GM12878 (cell line): ENCODE results near the gene DDX54. TPM values are rescaled to one million over a fixed set of nuclear protein-coding genes. Genes with fewer than 3 reads are reported as not detected.

Experiments
- ATAC-seq: fragments of 200-7000 bp; cut with Tn5 transposase; 3 replicates; pipeline ENCODE4 v1.9.1; 2020; ENCODE audit warnings: mild to moderate bottlenecking, moderate library complexity
- BruUV-seq: library from RNA; stranded (reverse); fragments of 400-500 nt; replicated peaks from 2 replicates; lab custom pipeline; 2021; lab: Mats Ljungman, UMichigan
- CTCF ChIA-PET: fragments of 300-600 bp; sonication (Branson Sonifier 250); formaldehyde crosslinking; extraction: SDS; loops from one replicate; lab custom pipeline; 2021; ENCODE audit warnings: inconsistent platforms; lab: Yijun Ruan, JAX
- POLR2A ChIA-PET: fragments of 350-600 bp; formaldehyde crosslinking; extraction: SDS; loops from one replicate; lab custom pipeline; 2021; ENCODE audit warnings: inconsistent platforms; lab: Charles Lee
- RAD21 ChIA-PET: fragments of 300-600 bp; sonication (Branson Sonifier 250); formaldehyde crosslinking; loops from one replicate; lab custom pipeline; 2023; ENCODE audit warnings: antibody characterized with exemption; ENCODE audit not compliant: unreplicated experiment; lab: Charles Lee
- SMC1A ChIA-PET: fragments of 300-600 bp; sonication (Branson Sonifier 250); formaldehyde crosslinking; loops from one replicate; lab custom pipeline; 2023; ENCODE audit not compliant: unreplicated experiment, uncharacterized antibody; lab: Charles Lee
- DNase-seq: peaks from one replicate; pipeline ENCODE4 v3.0.0-alpha.2; 2011; ENCODE audit warnings: low read depth, low spot score
- FAIRE-seq: peaks from 3 replicates; lab custom pipeline; 2011; peaks lifted over from hg19 to GRCh38; lab: Jason Lieb, UNC
- H2AFZ ChIP-seq: 2 replicates; pipeline ENCODE4 v1.6.0; 2011; ENCODE audit warnings: low read depth, low read length, control low read depth; ENCODE audit not compliant: control insufficient read depth
- H3K27ac ChIP-seq: 2 replicates; pipeline ENCODE4 v1.5.1; 2011; ENCODE audit warnings: control low read depth; ENCODE audit not compliant: control insufficient read depth, insufficient read depth
- H3K27me3 ChIP-seq, 2 experiments: replicated peaks in 1 of 2; 2 replicates each; pipeline versions ENCODE4 v1.6.0 to v1.6.1; 2011; ENCODE audit warnings: low read length in 1 of 2; ENCODE audit not compliant: control insufficient read depth in 2 of 2, insufficient read depth in 2 of 2
- H3K36me3 ChIP-seq, 2 experiments: 2 replicates each; pipeline ENCODE4 v1.5.1; 2011; ENCODE audit warnings: low read length in 1 of 2; ENCODE audit not compliant: control insufficient read depth in 2 of 2, insufficient read depth in 2 of 2
- H3K4me1 ChIP-seq: 2 replicates; pipeline ENCODE4 v1.6.1; 2011; ENCODE audit warnings: mild to moderate bottlenecking, low read length, moderate library complexity, mixed read lengths; ENCODE audit not compliant: control insufficient read depth, insufficient read depth
- H3K4me2 ChIP-seq: 2 replicates; pipeline ENCODE4 v1.6.0; 2011; ENCODE audit warnings: control low read depth; ENCODE audit not compliant: control insufficient read depth, insufficient read depth
- H3K4me3 ChIP-seq: fragments of 200-600 bp; sonication (generic); 2 replicates; pipeline ENCODE4 v1.5.1; 2016
- H3K79me2 ChIP-seq: 2 replicates; pipeline ENCODE4 v1.6.0; 2011; ENCODE audit warnings: low read length; ENCODE audit not compliant: control insufficient read depth, insufficient read depth
- H3K9ac ChIP-seq: 2 replicates; pipeline ENCODE4 v1.8.0; 2011; ENCODE audit warnings: low read length, control low read depth, mixed read lengths; ENCODE audit not compliant: control insufficient read depth, insufficient read depth
- H3K9me3 ChIP-seq: replicated peaks from 3 replicates; pipeline ENCODE4 v1.5.1; 2011; ENCODE audit warnings: mild to moderate bottlenecking, low read length; ENCODE audit not compliant: control insufficient read depth, insufficient read depth
- H4K20me1 ChIP-seq: 2 replicates; pipeline ENCODE4 v1.6.0; 2011; ENCODE audit not compliant: control insufficient read depth, insufficient read depth
- CHD2 ChIP-seq: IDR thresholded peaks from 2 replicates; pipeline ENCODE4 v1.6.1; 2011; ENCODE audit warnings: low read depth, low read length, improper control_type of control experiment, borderline replicate concordance
- HDAC2 ChIP-seq: fragments of 200-600 bp; sonication (generic); IDR thresholded peaks from 2 replicates; pipeline ENCODE4 v1.6.1; 2017
- SIN3A ChIP-seq: IDR thresholded peaks from 2 replicates; pipeline ENCODE4 v1.6.1; 2012; ENCODE audit warnings: low read depth, low read length, improper control_type of control experiment
- SMARCA5 ChIP-seq: fragments of 450-650 bp; IDR thresholded peaks from 2 replicates; pipeline ENCODE4 v1.6.1; 2017; ENCODE audit warnings: mild to moderate bottlenecking
- ZNF217 ChIP-seq: fragments of 450-650 bp; IDR thresholded peaks from 2 replicates; pipeline ENCODE4 v1.6.1; 2017; ENCODE audit warnings: antibody characterized with exemption, mild to moderate bottlenecking
- WGBS: methylation state at CpG from one replicate; pipeline ENCODE4 v1.1.6; 2016; ENCODE audit warnings: low lambda C conversion rate; ENCODE audit not compliant: insufficient replicate concordance, insufficient coverage; ENCODE audit errors: missing lambda C conversion rate; 5-methylcytosine and 5-hydroxymethylcytosine counted together
- in situ Hi-C: fragments of 300-500 bp; cut with MboI; formaldehyde crosslinking; loops from 9 replicates; pipeline ENCODE4 v1.14.3; 2018; ENCODE audit warnings: mixed read lengths
- intact Hi-C: fragments of 100-400 bp; cut with micrococcal nuclease; formaldehyde crosslinking; loops from one replicate; pipeline ENCODE4 v1.14.2; 2022; ENCODE audit not compliant: unreplicated experiment
- polyA plus RNA-seq, 11 experiments: library from polyadenylated mRNA; depleted of rRNA in 4 of 11; unstranded in 6 of 11; stranded (reverse) in 5 of 11; fragments of >200 nt; fragmentation: Nextera tagmentation in 4 of 11; fragmentation: Illumina TruSeq in 1 of 11; extraction: Ambion mirVana in 4 of 11; extraction: Trizol in 1 of 11; gene quantifications; 1 replicate in 1 of 11; 2 replicates in 10 of 11; pipeline versions ENCODE4 v1.2.1 to v1.2.3, GENCODE V29; 2011 to 2016; ENCODE audit warnings: inconsistent platforms in 2 of 11, missing spikeins in 2 of 11, low read depth in 1 of 11
- total RNA-seq, 4 experiments: library from RNA; depleted of rRNA in 3 of 4; stranded (reverse); fragments of >200 nt in 3 of 4; fragmentation: Illumina TruSeq in 1 of 4; extraction: Trizol in 1 of 4; gene quantifications; 2 replicates each; pipeline versions ENCODE4 v1.2.1 to v1.2.3, GENCODE V29; 2013 to 2021

Gene DDX54
- total and polyA plus RNA-seq, 10 of the 15 experiments (the other 5 are each of a cell fraction or from before 2014, with no cell fraction given): 1.9 to 115 (median 56.3) TPM

DNA sequence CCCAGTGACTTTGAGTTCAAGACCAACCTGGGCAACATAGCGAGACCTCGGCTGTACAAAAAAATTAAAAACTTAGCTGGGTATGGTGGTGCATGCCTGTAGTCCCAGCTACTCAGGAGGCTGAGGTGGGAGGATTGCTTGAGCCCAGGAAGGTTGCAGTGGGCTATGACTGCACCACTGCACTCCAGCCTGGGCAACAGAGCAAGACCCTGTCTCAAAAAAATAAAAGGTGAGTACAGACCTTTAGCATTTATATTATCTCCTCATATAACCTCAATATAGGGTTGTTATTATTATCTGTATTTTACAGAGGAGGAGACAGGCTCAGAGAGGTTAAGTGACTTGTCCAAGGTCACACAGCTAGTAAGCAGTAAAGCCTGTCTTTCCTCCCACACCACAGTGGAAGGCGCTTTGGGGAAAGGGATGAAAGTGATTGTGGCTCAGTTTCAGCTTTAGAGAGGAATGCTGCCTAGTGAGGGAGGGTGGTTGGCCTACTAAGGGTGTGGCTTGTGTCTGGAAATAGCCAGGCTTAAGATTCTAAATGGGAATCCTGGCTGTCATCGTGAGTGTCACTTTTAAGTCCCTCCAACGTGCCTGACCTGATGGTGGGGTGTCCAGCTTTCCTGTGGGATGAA lies 43.2 kb upstream of the DDX54 start:
- FAIRE-seq (no peak), DNase-seq (no peak), ATAC-seq (no peak)
- peaks cover 67% of the 10 kb centered on the region for H3K4me1 ChIP-seq
- H3K27ac ChIP-seq: peak overlapping the region; percentile 97
- H3K79me2 ChIP-seq: peaks cover 18% of the 10 kb centered on the region
- WGBS: 85% methylated on average over 5 of the region's 5 CpGs
- in situ Hi-C loops: no loop called here
- H3K4me3 ChIP-seq: no peak overlapping the region
- SMC1A ChIA-PET: interaction anchor here (0.6 to 15.7 kb wide), 5 partner anchors 16 to 128 kb away, joined by 3 to 237 read pairs (median 24); partner anchors contain the start of genes DDX54 and RITA1
- peak; percentile 73; the same call in 1 of the 2 replicates for TF ChIP-seq SMARCA5
- 0 out of 2 replicates have a peak, but pooled peaks have one; percentile 82 for TF ChIP-seq HDAC2
- TF ChIP-seq SIN3A: no peak
- TF ChIP-seq CHD2: no peak
- TF ChIP-seq ZNF217: peak; percentile 66; the same call in 1 of the 2 replicates
- H3K4me2 ChIP-seq: peak overlapping the region; percentile 36
- no peaks in the 10 kb centered on the region for H3K9me3 ChIP-seq
- H3K27me3 ChIP-seq: no peaks in the 10 kb centered on the region
- H2AFZ ChIP-seq: no peak overlapping the region
- CTCF ChIA-PET: interaction anchor here (0.6 to 3.1 kb wide), 4 partner anchors 24 to 196 kb away, joined by 3 to 14 read pairs (median 6); no protein-coding TSS in a partner anchor
- intact Hi-C loops: loop anchor here (1.0 kb wide), 1 partner anchor 20 kb away; no protein-coding TSS in a partner anchor
- RAD21 ChIA-PET: interaction anchor here (2.8 to 3.6 kb wide), 2 partner anchors 19 to 25 kb away, joined by 18 to 35 read pairs; no protein-coding TSS in a partner anchor
- POLR2A ChIA-PET: interaction anchor here (2.5 to 7.6 kb wide), 5 partner anchors 6 to 42 kb away, joined by 12 to 74 read pairs (median 24); partner anchors contain the start of genes DDX54, RITA1 and TPCN1
- H3K36me3 ChIP-seq: peaks cover 7 to 30% of the 10 kb centered on the region in 2 experiments
- H4K20me1 ChIP-seq: no peaks in the 10 kb centered on the region
- BruUV-seq: no TSS peak
- peak overlapping the region; percentile 49 for H3K9ac ChIP-seq
